Uterus (tissue), 4 donors: ENCODE data around the gene NUDT2. TPM values are rescaled to one million over a fixed set of nuclear protein-coding genes. Genes with fewer than 3 reads are reported as not detected.

Experiments
- DNase-seq, 2 donors: peaks; one replicate each; pipeline ENCODE4 v3.0.0-alpha.2; 2019 to 2020
- H3K27ac ChIP-seq, 2 donors: fragments of 200-600 bp; sonication (generic); 1 replicate in 1 of 2; 2 replicates in 1 of 2; pipeline ENCODE4 v1.5.1; 2016 to 2018
- H3K27me3 ChIP-seq, 2 donors: fragments of 200-600 bp; sonication (generic); one replicate each; pipeline ENCODE4 v1.5.1; 2018 to 2019; ENCODE audit warnings: control low read depth in 1 of 2
- H3K36me3 ChIP-seq, 2 donors: fragments of 200-600 bp; sonication (generic); one replicate each; pipeline ENCODE4 v1.5.1; 2019; ENCODE audit warnings: control low read depth in 1 of 2
- H3K4me1 ChIP-seq, 2 donors: fragments of 200-600 bp; sonication (generic); one replicate each; pipeline ENCODE4 v1.5.1; 2018 to 2019; ENCODE audit warnings: control low read depth in 1 of 2
- H3K4me3 ChIP-seq, 2 donors: fragments of 200-600 bp; sonication (generic); 1 replicate in 1 of 2; 2 replicates in 1 of 2; pipeline ENCODE4 v1.5.1; 2018 to 2019; ENCODE audit warnings: mild to moderate bottlenecking in 1 of 2
- H3K9me3 ChIP-seq, 2 donors: fragments of 200-600 bp; sonication (generic); one replicate each; pipeline ENCODE4 v1.5.1; 2019; ENCODE audit warnings: control low read depth in 1 of 2
- CTCF ChIP-seq, 4 experiments: fragments of 200-600 bp in 2 of 4; fragments of 450-650 bp in 2 of 4; sonication (generic) in 2 of 4; IDR thresholded peaks; one replicate each; pipeline ENCODE4 v1.5.1; 2016 to 2019; ENCODE audit warnings: antibody characterized with exemption in 4 of 4, mild to moderate bottlenecking in 2 of 4, moderate library complexity in 1 of 4
- POLR2A ChIP-seq, 2 donors: fragments of 450-650 bp; IDR thresholded peaks; one replicate each; pipeline ENCODE4 v1.6.1; 2016; ENCODE audit warnings: antibody characterized with exemption in 2 of 2, mild to moderate bottlenecking in 1 of 2, moderate library complexity in 1 of 2
- intact Hi-C: fragments of 100-400 bp; cut with DNase I; formaldehyde crosslinking; loops from one replicate; pipeline ENCODE4 v1.15.1; 2023; ENCODE audit warnings: low total_unique reads
- total RNA-seq, 4 donors: library from RNA; depleted of rRNA in 3 of 4; stranded (reverse); fragments of >200 nt in 3 of 4; gene quantifications; one replicate each; pipeline versions ENCODE4 v1.1.0 to v1.2.4, GENCODE V29; 2014 to 2023
- donor health status: DM: yes; HTN: yes; CAD: no.

The NUDT2 gene
- total RNA-seq, 4 donors from 2014 or later = 7.6 to 24.6 (median 20.2) TPM

DNA sequence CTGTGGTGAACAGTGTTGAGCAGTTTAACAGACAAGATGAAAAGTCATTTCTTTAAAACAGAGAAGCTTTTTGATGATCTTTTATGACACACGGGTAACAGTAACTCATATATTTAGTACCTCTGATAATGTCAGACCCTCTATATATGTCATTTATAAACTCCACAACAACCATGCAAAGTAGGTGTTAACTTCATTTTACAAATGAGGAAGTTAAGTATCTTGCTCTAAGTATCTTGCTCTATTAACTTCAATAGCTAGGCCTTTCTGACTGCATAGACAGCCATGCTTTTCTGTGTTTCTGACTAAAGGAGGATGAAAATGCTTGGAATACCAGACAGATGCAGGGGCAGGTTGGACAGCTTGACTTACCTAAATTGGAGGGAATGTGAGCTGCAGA, 1.8 kb downstream of the NUDT2 start:
- Histone ChIP-seq H3K27me3 (no peaks in the 10 kb centered on the region), H3K4me3 (no peak overlapping the region), H3K9me3 (no peaks in the 10 kb centered on the region), H3K4me1 (peaks cover 0 to 6% of the 10 kb centered on the region in 2 donors), H3K36me3 (no peaks in the 10 kb centered on the region), H3K27ac (no peak overlapping the region)
- DNase-seq = no peak
- intact Hi-C loops = no loop called here
- TF ChIP-seq POLR2A (IDR thresholded peaks at IDR 0.05) (no peak), CTCF (IDR thresholded peaks at IDR 0.05) (no peak)

- H3K36me3 ChIP-seq = no peaks in the 10 kb centered on the region
- no peak overlapping the region for H3K4me3 ChIP-seq
- DNase-seq = no peak
- intact Hi-C loops = loop anchor here (2.0 kb wide), 1 partner anchor 258 kb away; no protein-coding TSS in a partner anchor
- peaks cover 0 to 6% of the 10 kb centered on the region in 2 donors for H3K4me1 ChIP-seq
- no peaks in the 10 kb centered on the region for H3K9me3 ChIP-seq
- TF ChIP-seq CTCF (IDR thresholded peaks at IDR 0.05) (peak; percentile 32 to 67 (median 48)), POLR2A (IDR thresholded peaks at IDR 0.05) (no peak)
- no peaks in the 10 kb centered on the region for H3K27me3 ChIP-seq
- no peak overlapping the region for H3K27ac ChIP-seq
Observed at GRCh38 chr9:34332076-34332964, 3.0 kb downstream of the NUDT2 start.

- intact Hi-C loops = loop anchor here (2.0 kb wide), 1 partner anchor 257 kb away; no protein-coding TSS in a partner anchor
- Histone ChIP-seq H3K27ac (no peak overlapping the region), H3K4me1 (no peaks in the 10 kb centered on the region), H3K36me3 (no peaks in the 10 kb centered on the region), H3K27me3 (no peaks in the 10 kb centered on the region), H3K4me3 (no peak overlapping the region), H3K9me3 (no peaks in the 10 kb centered on the region)
- no peak for DNase-seq
- TF ChIP-seq POLR2A (IDR thresholded peaks at IDR 0.05) (no peak), CTCF (IDR thresholded peaks at IDR 0.05) (no peak)
Observed at GRCh38 chr9:34333836-34334235, 4.5 kb downstream of the NUDT2 start.

- no peaks in the 10 kb centered on the region for H3K27me3 ChIP-seq
- H3K27ac ChIP-seq = no peak overlapping the region
- intact Hi-C loops = no loop called here
- TF ChIP-seq CTCF (IDR thresholded peaks at IDR 0.05) = no peak
- no peak for TF ChIP-seq POLR2A (IDR thresholded peaks at IDR 0.05)
- H3K9me3 ChIP-seq = no peaks in the 10 kb centered on the region
- H3K4me1 ChIP-seq = no peaks in the 10 kb centered on the region
- DNase-seq = no peak
- H3K4me3 ChIP-seq = no peak overlapping the region
- H3K36me3 ChIP-seq = no peaks in the 10 kb centered on the region
Observed at GRCh38 chr9:34334337-34334824, 5.0 kb downstream of the NUDT2 start.

- TF ChIP-seq POLR2A (IDR thresholded peaks at IDR 0.05) (no peak), CTCF (IDR thresholded peaks at IDR 0.05) (no peak)
- no peak overlapping the region for H3K4me3 ChIP-seq
- H3K36me3 ChIP-seq = no peaks in the 10 kb centered on the region
- intact Hi-C loops = no loop called here
- H3K27ac ChIP-seq = no peak overlapping the region
- H3K9me3 ChIP-seq = no peaks in the 10 kb centered on the region
- DNase-seq = no peak
- no peaks in the 10 kb centered on the region for H3K27me3 ChIP-seq
- no peaks in the 10 kb centered on the region for H3K4me1 ChIP-seq
Observed at GRCh38 chr9:34334916-34335315, 5.5 kb downstream of the NUDT2 start.
